Umbilical cord (tissue), 2 donors: ENCODE results near the gene CACNA1H. TPM values are rescaled to one million over a fixed set of nuclear protein-coding genes. Genes with fewer than 3 reads are reported as not detected.

Experiments
- DNase-seq: peaks from one replicate; pipeline ENCODE4 v3.0.0-alpha.2; 2015; ENCODE audit warnings: low spot score
- total RNA-seq: library from RNA; depleted of rRNA; stranded (reverse); fragments of >200 nt; gene quantifications from one replicate; pipeline ENCODE4 v1.2.3, GENCODE V29; 2014; ENCODE audit warnings: low replicate concordance; ENCODE audit not compliant: insufficient read depth

CACNA1H gene
- total RNA-seq, 1 donor from 2014 or later: 8.7 TPM

DNA sequence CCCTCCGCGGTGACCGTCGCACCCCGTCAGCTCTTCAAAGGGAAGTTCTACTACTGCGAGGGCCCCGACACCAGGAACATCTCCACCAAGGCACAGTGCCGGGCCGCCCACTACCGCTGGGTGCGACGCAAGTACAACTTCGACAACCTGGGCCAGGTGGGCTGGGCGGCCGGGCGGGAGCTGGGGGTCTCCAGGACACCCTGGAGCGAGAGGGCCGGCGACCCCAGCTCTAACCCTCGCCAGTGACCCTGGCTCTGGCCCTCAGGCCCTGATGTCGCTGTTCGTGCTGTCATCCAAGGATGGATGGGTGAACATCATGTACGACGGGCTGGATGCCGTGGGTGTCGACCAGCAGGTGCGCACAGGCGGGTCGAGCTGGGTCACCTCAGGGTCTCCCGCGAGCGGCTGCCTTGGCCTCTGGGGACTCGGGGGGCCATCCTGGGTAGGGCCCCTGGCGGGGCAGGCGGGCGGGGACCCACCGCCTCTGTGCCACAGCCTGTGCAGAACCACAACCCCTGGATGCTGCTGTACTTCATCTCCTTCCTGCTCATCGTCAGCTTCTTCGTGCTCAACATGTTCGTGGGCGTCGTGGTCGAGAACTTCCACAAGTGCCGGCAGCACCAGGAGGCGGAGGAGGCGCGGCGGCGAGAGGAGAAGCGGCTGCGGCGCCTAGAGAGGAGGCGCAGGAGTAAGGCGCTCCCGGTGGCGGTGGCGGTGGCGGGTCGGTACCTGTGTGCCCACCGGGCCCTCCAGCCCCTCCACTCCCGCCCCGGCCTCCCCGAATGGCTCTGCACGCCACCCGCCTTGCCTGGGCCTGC is 58.8 kb downstream of the CACNA1H start:
- no peak for DNase-seq

DNA sequence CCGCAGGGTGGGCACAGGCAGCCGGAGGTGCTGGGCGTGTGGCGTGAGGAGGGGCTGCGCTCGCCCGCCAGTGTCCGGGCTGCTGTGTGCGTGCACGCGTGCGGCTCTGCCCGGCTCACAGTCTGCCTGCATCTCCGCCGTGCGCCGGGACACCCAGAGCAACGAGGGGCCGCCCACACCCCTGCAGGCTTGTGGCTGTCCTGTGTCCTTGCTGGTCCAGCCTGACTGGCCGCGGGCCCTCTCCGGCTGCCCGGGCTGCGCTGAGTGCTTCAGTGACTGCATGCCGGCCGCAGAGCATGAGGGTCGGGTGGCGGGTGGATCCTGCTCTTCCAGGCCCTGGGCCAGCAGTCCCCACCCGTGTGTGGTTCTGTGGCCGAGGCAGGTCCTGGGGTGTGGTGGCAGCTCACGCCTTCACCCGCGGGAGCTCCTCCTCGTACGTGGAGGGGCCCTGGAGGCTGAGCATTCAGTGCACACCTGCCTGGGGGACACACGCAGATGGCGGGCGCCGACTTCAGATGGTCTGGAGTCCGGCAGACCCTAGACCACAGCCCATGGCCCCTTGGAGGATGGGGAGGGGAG is 59.8 kb downstream of the CACNA1H start:
- no peak for DNase-seq

DNA sequence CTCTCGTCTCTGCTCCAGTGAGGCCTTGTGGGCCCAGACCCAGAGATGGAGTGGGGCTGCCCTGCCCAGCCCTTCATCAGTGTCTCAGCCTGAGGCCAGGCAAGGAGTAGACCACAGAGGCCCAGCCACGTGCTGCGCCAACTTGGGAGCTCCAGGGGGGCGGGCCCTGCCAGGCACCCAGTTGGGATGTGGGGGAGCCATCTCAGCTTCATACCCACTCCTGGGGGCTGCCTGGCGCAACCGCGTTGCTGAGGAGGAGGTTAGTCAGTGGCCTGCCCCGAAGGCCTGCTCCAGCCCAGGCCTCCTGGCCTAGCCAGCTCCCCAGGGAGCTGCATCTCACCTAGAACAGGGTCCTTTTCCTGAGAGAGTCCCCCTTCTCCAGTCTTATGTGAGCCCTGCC is 60.3 kb downstream of the CACNA1H start:
- no peak for DNase-seq

DNA sequence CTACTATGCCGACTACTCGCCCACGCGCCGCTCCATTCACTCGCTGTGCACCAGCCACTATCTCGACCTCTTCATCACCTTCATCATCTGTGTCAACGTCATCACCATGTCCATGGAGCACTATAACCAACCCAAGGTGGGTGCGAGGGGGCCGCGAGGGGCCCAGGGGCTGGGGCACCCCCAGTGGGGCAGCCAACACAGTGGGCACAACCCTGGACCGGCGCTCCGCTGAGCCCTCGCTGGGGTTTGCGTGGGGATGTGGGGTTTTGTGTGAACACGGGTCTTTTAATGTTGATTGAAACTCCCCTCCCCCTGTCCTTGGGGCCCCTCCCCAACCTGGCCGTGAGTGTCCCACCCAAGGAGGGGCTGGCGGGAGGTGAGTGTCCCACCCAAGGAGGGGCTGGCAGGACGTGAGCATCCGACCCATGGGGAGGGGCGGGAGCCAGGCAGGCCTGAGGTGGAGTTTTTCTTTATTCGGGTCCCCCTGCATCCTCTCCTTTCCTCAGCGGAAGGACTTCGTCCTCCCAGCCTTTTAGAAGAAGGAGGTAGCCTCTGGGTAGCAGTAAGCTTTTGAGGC is 61.0 kb downstream of the CACNA1H start:
- no peak for DNase-seq

DNA sequence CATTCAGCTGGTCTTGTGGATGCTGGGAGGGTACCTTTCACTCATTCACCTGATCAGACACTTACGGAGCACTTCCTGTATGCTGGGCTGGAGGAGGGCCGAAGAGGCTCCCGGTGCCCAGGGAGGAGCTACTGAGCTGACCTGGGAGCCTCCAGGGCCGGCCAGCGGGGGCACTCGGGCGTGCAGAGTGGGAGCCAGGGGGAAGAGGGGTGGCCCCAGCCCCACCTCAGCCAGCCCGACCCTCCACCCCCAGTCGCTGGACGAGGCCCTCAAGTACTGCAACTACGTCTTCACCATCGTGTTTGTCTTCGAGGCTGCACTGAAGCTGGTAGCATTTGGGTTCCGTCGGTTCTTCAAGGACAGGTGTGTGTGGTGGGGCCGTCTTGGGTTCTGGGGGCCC is 61.8 kb downstream of the CACNA1H start:
- DNase-seq: no peak

DNA sequence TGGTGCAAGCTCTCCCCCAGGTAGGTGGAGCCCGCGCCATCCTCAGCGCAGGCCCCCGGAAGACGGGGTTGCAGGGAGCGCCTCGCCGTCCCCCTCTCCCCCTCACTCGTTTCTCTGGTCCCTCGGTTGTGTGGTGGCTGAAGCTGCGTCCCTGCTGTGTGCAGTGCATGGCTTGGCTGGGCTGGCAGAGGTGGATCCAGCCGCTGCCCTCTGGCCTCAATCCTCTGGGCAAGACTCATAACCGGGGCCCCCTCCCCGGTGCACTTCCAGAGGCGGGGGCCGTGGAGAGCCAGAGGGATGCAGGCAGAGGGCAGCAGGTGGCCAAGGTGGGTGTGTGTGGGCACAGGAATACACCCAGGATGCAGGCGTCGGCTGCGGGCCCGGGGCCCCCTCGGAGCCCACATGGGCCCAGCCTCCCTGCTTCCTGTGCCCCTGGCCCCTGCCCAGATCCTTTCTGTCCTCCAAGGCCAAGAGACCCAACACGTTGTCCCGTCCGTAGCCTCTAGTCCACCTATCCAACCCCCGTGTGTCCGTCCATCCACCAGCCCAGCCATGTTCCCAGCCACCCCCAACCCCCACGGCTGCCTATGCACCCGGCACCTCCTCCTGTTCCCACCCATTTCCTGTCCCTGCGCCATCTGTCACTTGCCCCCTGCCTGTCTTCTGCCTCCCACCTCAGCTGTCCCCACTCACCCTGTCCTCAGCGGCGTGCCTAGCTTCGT is 62.8 kb downstream of the CACNA1H start:
- no peak for DNase-seq

DNA sequence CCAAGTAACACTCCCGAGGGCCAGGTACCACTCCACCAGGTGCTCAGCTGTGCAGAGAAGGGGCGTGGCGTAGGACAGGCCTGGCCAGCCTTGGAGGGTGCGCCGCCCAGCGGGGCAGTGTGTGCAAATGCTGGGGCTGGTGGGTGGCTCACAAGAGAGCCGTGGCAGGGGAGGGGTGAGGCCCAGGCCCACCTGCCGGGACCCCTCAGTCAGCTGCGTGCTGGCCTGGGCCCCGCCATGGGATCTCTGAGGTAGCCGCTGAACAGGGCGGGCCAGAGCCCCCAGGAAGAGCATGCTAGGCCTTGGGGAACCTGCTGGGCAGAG is 63.4 kb downstream of the CACNA1H start:
- DNase-seq: no peak

DNA sequence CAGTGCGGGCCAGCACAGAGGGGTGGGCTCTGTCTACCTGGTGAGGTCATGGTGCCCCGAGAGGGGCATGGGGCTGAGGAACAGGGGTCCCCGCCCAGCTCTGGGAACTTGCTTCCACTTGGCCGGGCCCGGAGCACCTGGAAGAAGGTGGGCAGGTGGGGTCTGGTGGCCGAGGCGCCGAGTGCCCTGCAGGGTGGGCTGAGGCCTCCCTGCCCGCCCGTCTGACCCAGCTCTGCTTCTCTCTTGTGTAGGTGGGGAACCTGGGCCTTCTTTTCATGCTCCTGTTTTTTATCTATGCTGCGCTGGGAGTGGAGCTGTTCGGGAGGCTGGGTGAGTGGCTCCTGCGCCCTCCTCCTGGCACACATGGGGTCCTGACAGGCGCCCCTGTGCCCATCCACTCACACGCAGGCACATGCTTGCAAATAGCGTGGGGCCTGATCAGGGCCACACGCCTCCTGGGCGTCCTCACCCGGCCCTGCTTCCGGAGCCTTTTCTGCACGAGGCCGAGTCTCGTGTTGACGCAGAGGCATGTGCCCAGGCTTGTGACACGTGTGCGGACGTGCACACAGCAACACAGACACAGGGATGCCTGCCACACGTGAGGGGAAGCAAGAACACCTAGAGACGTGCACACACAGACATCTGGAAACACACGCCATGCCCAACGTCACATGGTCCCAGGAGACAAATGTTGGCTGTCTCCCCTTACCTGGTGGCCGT is 63.9 kb downstream of the CACNA1H start:
- DNase-seq: no peak

DNA sequence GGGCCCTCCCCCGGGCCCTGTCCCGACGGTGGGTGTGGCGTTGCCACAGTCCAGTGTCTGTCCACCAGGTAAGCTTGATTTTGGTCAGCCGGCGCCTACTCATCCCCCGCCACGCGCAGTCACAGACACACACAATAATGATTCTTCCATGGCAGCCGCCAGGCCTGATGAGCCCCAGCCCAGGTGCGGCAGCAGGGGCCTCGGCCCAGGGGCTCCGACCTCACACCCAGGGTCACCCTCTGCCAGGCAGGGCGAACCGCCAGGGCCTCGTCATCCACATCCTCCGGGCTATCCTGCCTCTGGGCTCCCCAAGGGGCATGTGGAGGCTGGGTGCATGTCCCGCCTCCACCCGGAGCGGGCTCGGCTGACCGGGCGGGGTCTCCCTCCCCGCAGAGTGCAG is 64.6 kb downstream of the CACNA1H start:
- DNase-seq: no peak

DNA sequence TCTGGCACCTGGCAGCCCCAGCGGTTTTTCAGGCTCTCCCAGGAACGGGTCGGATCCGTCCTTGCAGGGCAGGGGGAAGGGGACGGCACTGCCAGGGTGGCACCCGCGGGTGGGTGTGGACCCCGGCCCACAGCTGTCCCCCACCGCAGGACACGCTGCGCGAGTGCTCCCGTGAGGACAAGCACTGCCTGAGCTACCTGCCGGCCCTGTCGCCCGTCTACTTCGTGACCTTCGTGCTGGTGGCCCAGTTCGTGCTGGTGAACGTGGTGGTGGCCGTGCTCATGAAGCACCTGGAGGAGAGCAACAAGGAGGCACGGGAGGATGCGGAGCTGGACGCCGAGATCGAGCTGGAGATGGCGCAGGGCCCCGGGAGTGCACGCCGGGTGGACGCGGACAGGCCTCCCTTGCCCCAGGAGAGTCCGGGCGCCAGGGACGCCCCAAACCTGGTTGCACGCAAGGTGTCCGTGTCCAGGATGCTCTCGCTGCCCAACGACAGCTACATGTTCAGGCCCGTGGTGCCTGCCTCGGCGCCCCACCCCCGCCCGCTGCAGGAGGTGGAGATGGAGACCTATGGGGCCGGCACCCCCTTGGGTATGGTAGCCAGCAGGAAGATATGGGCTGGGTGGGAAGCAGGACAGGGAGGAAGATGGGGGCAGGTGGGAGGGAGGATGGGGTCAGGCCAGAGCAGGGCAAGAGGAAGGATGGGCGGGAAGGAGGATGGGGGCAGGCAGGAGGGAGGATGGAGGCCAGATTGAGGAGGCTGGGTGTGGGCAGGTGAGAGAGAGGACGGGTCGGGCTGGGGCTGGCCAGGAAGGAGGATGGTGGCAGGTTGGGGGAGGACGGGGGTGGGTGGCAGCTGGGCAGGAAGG is 65.4 kb downstream of the CACNA1H start:
- DNase-seq: no peak

DNA sequence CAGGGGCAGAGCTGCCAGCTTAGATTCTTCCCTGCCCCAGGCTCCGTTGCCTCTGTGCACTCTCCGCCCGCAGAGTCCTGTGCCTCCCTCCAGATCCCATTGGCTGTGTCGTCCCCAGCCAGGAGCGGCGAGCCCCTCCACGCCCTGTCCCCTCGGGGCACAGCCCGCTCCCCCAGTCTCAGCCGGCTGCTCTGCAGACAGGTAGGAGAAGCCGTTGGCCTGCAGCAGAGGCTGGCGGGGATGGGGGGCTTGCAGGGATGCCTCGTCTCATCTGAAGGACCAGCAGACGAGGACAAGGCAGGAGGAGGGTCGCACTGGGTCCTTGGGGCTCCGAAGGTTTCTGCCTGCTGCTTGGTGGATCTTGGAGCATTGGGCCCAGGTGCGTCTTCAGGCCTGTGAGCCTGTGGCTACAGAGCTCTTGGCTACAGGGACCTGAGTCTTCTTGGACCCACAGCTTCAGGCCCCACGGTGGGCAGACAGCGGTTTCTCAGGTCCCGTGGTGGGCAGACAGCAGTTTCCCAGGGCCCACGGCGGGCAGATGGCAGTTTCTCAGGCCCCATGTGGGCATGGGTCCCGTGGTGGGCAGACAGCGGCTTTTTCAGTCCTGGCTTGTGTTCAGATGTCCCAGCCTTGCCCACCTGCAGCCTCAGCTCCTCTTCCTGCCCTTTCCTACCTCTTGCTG is 66.2 kb downstream of the CACNA1H start:
- no peak for DNase-seq

DNA sequence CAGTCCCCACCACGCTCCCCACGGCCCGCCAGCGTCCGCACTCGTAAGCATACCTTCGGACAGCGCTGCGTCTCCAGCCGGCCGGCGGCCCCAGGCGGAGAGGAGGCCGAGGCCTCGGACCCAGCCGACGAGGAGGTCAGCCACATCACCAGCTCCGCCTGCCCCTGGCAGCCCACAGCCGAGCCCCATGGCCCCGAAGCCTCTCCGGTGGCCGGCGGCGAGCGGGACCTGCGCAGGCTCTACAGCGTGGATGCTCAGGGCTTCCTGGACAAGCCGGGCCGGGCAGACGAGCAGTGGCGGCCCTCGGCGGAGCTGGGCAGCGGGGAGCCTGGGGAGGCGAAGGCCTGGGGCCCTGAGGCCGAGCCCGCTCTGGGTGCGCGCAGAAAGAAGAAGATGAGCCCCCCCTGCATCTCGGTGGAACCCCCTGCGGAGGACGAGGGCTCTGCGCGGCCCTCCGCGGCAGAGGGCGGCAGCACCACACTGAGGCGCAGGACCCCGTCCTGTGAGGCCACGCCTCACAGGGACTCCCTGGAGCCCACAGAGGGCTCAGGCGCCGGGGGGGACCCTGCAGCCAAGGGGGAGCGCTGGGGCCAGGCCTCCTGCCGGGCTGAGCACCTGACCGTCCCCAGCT is 67.3 kb downstream of the CACNA1H start:
- DNase-seq: no peak

DNA sequence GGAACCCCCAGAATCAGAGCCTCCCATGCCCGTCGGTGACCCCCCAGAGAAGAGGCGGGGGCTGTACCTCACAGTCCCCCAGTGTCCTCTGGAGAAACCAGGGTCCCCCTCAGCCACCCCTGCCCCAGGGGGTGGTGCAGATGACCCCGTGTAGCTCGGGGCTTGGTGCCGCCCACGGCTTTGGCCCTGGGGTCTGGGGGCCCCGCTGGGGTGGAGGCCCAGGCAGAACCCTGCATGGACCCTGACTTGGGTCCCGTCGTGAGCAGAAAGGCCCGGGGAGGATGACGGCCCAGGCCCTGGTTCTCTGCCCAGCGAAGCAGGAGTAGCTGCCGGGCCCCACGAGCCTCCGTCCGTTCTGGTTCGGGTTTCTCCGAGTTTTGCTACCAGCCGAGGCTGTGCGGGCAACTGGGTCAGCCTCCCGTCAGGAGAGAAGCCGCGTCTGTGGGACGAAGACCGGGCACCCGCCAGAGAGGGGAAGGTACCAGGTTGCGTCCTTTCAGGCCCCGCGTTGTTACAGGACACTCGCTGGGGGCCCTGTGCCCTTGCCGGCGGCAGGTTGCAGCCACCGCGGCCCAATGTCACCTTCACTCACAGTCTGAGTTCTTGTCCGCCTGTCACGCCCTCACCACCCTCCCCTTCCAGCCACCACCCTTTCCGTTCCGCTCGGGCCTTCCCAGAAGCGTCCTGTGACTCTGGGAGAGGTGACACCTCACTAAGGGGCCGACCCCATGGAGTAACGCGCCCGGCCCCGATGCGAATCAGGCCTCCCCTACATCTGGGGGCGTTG is 68.1 kb downstream of the CACNA1H start:
- DNase-seq: no peak

DNA sequence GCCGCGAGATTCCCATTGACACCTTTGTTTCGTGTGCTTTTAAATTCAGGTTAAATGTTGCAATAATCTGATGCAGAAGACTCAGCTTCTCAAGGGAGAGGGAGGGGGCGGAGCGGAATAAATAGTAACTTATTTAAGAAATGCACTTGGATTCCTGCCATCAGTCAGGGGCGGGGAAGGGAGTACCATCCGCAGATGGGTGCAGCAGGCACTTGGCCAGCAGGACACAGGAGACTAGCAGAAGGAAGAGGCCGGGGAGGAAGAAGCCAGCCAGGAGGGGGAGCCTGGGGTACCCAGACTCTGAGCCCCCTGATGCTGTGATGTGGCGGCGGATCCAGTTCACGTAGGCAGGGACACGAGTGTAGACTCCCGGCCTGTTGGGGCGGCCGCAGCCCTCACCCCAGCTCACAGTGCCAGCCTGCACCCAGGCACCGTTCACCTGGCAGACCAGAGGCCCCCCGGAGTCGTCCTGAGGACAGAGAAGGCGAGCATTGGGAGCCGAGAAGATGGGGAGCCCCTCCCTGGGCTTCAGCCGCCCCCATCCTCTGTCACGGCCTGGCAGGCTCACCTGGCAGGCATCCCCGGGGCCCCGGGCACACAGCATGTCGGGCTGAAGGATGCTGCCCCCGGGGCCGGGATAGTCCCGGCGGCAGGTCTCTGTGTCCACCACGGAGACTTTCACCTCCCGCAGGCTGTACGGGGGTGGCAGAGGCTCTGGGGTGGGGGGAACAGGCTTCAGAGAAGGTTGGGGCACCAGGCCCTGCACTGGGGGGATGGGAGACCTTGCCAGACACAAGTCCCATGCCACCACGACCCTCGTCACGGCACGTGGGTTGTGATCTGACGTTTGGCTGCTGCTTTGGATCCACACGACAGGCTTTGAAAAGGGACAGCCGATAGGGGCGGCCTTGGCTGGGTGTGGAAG is 69.0 kb downstream of the CACNA1H start:
- no peak for DNase-seq

DNA sequence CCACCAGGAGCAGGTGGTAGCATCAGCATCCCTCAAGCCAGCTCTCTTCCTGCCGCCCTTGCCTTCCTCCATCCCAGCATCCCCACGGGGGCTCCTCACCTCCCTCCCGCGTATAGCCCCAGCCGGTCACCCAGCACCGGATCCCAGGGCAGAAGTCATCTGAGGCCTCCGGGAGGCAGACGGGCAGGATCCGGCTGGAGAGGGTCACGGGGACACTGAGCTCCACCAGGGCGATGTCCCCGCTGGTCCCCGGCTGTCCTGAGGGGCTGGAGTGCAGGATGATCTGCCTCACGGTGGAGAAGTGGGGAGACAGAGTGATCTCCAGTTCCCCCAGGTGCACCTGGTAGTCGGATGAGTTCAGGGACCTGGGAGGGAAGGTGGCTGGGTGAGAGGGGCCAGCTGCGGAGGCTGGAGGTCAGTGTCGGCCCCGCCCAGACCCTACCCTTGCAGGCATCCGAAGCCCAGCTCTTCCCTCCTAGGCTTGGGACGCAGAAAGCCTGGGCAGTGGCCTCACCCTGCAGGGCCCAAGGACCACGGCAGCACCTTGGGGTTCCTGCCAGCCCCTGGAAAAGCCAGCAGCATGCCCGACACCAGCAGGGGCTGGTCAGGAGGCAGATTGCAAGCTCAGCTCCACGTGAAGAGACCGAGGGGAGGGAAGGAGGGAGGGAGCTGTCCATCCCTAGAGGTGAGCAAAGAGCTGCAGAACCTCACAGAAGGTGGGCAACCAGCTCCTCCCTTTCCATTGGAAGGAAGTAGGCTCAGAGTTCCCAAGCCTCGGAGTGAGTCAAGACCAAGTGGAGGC is 69.8 kb downstream of the CACNA1H start:
- DNase-seq: no peak

DNA sequence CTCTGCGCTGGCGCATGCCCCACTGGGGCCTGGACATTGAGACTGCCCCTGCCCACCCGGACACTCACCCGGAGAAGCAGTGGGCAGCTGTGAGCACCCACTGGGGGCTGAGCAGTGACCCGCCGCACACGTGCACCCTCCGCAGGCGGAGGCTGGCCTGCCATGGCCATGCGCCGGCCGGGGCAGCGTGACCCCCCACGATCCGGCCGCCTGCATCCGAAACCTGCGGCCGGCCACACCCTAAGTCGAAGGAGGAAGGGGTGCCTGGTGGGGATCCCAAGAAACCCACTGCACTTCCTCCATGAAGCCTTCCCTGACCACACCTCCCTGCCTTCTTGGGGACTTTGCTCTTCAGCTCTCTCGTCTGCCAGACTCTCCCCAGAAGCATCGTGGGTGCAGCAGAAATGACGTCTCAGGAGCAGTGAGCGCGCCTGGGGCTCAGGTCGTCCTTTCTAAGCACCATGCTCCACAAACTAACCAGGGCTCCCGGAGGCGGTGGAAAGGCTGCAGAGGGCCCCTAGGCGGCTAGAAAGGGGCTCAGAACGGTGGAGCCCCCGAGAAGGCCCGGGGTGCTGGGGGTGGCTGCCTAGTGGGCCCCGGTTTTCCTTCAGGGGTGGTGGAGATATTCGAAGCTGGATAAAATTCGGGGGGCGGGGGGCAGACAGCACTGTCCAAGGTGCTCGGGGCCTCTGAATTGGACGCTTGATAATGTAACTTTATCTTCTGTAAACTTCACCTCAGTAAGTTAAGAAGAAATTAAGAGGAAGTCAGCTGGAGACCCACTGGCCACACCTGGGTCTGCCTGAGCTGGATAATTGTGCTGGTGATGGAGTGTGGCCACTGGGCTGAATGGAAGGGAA is 70.7 kb downstream of the CACNA1H start:
- no peak for DNase-seq
